Epithelial cell of prostate (primary cell): ENCODE results near the gene IFITM5.

Experiments used
- DNase-seq: peaks from one replicate; pipeline ENCODE4 v3.0.0-alpha.2; 2011; ENCODE audit warnings: low read depth, low spot score
- H3K27ac ChIP-seq: fragments of 450-650 bp; 2 replicates; pipeline ENCODE4 v1.5.1; 2017; ENCODE audit warnings: mild to moderate bottlenecking

The IFITM5 gene

DNA sequence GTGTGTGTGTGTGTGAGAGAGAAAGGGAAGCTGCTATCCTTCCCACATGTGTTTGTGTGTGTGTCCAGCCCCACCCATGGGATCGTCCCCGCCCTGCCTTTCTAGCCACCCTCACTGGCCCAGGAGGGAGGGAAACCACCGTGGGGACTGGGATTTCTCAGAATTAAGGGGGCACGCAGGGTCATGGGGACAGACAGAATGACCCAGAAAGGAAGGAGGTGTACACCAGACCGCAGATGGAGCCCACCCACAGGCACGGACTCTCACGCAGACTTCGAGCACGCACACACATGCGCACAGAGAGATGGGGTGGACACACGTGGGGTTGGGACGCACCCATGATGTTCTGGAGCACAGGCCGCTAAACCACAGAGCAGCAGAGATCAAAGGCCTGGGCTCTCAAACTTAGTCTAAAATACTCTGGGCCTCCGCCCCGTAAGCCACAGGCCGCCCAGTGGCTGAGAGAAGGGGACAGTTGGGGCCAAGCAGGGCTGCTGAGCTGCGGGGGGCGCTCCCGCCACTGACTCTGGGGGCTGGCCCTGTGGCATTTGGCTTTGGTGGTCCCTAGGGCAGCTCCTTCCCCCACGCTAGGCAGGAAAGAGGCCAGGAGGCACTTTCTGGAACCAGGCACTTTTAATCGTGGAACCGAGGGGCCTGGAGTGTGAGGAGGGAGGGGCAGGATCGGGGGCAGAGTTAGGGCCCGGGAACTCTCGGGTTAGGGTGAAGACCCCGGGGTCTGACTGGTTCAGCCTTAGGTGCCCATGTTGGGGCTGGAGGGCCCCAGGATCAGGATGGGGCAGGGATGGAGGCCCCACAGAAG is 1.5 kb downstream of the IFITM5 start:
- DNase-seq = no peak
- no peak overlapping the region for H3K27ac ChIP-seq

DNA sequence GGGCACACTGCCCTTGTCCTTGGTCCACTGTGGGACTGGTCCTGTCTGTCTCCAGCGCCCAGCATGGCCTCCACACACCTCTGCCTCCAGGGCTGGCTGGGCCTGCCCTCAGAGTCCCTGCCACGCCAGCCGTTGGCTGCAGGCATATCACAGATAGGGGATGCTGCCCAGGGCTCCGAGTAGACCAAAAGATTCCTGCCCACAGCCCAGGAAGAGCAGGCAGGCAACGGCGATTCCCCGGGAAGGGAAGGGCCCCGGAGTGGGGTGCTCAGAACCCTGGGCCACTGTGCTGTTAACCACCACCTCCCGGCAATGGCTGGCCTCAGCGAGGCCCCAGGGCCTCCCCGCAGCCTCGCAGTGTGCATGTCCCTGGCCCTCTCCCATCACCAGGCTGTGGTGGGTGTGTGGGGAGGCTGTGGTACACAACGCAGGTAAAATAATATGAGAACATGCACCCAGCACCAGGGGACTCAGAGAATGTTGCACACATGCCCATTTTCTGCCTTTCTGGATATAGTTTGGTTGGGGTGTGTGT is 2.2 kb downstream of the IFITM5 start:
- no peak for DNase-seq
- no peak overlapping the region for H3K27ac ChIP-seq

DNA sequence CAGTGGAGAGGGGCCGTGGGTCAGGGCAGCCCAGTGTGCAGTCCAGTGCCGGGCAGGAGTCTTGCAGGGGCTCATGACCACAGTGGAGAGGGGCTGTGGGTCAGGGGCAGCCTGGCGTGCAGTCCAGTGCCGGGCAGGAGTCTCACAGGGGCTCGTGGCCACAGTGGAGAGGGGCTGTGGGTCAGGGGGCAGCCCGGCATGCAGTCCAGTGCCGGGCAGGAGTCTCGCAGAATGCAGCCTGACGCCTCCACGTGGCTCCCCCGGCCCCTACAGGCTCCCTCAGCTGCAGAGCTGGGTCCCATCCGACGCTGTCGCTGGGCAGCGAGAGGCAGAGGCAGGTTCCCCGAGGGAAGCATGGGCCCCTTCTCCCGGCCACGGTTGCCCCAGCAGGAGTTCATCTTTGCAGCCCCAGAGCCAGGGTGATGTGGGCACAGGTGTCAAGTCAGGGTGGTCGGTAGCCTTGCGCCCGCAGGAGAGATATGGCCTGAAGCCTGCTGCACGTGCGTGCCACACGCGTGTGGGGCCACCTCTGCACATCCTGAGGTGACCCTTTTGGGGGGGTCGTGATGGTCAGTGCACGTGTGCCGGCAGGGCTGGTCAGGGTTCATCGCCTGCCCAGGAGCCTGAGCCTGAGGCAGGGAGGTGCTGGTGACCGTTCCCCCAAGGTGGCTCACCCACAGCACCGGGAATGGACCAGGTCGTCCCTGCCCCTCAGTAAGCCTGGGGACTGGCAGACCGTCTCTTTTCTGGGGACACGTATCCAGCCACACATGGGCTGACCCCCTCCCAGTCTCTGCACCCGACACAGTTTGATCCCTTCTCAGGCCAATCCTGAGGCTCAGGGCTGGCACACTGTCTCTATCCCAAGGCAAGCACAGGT is 2.9 kb downstream of the IFITM5 start:
- no peak for DNase-seq
- no peak overlapping the region for H3K27ac ChIP-seq

DNA sequence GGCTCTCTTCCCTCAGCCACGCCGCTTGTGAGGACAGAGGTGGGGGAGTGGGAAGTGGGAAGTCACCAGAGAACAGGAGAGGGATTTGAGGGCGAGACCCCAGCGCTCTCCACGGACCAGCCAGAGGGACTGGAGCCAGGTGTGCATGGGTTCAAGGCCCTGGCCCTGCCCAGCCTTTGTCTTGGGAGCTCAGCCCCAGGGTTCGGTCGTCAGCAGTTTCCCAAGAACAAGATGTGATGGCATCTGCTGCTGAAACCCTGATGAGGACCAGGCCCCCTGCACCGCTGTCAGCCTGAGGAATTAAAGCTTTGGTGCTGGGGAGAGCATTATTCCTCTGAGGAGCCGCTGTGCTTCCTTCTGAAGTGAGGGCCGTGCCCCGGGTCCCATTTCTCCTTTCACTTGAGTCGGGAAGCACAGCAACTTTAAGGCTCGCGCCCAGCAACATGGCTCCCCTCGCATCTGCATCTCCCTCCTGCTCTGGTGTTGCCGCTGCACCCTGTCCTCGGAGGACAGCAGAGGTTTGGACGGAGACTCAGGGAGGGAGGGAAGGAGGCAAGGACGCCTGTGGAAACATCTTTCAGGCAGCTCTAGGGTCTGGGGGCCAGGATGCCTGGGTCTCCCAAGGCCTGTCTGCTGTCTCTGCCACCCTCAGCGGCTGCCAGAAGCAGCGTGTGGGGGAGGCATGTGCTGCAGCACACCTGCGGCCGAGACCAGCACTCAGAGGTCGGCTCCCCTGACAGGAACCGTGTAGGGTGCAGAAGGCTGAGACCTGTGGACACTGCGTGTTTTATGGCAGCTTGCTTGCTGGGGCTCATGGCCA is 3.8 kb downstream of the IFITM5 start:
- no peak for DNase-seq
- H3K27ac ChIP-seq = no peak overlapping the region

DNA sequence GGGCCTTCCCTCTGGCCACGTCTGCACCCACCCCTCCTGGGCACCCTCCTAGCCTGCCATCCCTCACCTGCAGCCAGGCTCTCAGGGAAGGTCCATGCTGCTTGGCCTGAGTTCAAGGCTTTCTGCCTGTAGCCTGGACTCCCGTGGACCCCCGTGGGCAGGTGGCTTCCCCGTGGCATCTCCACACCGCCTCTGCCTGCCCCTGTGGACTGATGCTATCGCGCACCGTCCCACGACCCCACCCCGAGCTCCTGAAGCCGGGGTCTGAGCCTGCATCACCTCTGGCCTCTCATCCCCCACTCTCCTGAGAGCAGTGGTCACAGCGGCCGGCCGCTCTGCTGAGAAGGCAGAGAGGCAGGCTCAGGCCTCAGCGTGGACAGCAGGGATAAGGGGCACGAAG is 4.5 kb downstream of the IFITM5 start:
- no peak for DNase-seq
- H3K27ac ChIP-seq = no peak overlapping the region

DNA sequence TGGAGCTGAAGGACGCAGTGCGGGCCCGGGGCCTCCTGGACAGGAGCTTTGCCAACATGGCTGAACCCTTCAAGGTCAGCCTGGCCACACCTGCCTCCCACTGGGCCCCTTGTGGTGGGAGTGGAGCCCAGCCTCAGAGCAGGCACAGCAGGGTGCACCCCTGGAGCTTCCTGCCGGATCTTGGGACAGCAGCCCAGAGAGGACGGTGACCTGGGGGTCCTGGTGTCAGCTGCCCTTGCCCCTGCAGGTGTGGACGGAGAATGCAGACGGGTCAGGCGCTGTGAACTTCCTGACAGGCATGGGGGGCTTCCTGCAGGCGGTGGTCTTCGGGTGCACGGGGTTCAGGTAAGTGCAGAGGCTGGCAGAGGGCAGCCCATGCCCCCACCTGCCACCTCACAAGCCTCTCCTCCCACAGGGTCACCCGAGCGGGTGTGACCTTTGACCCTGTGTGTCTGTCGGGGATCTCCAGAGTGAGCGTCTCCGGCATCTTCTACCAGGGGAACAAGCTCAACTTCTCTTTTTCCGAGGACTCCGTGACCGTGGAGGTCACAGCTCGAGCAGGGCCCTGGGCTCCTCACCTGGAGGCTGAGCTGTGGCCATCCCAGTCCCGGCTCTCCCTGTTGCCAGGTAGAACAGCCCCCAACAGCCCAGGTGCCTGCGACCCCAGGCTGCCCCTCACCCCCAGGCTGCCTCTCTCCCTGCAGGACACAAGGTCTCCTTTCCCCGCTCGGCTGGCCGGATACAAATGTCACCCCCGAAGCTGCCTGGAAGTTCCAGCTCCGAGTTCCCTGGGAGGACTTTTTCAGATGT is 5.3 kb downstream of the IFITM5 start:
- H3K27ac ChIP-seq = no peak overlapping the region
- no peak for DNase-seq

DNA sequence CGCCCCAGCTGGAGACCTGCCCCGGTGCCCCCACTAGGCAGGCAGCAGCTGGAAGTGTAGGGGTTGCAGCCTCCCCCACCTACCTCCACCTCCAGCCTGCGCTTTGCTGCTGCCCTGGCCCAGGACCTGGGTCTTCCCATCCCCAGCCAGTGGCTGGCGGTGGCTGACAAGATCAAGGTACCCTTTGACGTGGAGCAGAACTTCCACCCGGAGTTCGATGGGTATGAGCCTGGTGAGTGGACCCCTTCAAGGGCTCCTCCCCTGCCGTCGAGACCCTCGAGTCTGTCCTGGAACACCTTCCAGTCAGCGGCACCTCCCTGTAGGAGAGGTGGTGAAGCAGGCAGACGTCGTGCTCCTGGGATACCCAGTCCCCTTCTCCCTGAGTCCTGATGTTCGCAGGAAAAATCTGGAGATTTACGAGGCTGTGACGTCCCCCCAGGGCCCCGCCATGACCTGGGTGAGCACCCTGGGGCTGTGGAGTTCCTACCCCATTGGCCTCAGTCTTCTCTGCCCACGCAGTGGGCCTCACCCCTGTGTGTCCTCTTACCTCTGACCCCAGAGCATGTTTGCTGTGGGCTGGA is 6.0 kb downstream of the IFITM5 start:
- DNase-seq = no peak
- no peak overlapping the region for H3K27ac ChIP-seq

DNA sequence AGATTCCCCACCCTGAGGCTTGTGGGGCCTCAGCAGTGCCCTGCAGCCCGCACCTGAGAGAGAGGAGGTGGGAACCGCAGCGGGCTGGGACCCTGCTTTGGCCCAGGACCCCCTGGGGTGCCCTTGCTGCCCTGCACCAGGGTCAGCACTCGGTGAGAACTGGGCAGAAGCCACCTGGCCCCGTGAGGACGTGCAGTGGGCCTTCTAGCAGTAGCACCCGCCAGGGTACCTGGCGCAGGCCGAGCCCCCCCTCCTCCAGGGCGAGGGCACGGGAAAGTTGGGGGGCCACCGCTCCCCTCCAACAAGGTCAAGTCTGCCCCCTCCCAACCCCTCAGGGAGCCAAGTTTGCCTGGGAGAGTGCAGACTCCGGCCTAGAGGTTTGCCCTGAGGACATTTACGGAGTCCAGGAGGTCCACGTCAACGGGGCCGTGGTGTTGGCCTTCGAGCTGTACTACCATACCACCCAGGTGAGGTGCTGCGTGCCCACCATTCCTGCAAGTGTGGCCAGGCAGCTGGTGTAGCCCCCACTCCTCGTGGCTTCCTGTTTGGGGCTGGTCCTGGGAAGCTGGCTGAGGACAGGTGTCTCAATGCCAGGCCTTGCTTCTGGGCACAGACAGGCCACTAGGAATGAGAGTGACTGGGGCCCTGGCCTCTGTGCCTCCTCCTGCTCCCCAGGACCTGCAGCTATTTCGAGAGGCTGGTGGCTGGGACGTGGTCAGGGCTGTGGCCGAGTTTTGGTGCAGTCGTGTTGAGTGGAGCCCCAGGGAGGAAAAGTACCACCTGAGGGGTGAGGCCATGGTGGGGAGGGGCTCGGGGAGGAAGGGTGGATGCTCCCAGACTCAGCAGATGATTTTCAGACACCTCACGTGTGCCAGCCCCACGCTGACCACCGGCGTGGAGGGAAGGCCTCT is 6.9 kb downstream of the IFITM5 start:
- no peak overlapping the region for H3K27ac ChIP-seq
- DNase-seq = no peak

DNA sequence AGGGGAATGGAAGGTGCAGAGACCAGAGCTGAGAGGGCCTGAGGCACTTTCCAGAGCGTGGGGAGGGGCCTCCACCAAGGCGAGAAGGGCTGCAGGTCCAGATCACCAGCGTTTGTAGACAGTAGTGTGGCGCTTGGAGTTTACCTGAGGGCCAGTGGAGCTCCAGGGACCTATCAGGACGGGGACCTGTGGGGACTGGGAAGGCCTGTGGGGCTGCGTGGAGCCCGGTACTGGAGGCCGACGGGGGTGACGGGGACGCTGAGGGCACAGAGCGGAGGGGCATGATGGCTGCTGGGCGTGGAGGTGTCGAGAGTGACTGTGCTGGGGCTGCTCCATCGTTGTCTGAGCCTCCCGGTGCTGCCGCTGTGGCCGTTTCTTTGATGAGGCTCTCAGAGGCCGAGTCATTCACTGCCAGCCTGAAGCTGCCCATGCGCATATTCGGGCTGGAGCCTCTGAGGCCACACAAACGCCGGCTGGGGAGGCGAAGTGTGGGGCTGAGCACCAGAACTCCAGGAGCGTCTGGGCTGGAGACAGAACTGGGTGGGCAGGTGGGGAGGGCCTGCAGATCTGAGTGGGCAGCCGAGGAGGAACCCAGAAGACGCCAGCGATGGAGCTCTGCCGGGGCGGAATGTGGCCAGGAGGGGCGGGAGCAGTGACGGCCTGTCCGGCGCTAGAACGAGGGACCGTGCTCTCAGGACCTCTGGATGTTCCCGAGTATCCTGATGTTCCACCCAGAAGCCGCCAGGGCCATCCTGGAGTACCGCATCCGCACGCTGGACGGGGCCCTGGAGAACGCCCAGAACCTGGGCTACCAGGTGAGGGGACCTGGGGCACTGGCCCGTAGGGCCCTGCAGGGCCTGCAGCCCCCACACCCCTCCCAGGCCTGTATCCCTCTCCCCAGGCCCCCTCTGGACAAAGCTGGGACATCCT is 7.8 kb downstream of the IFITM5 start:
- H3K27ac ChIP-seq = no peak overlapping the region

DNA sequence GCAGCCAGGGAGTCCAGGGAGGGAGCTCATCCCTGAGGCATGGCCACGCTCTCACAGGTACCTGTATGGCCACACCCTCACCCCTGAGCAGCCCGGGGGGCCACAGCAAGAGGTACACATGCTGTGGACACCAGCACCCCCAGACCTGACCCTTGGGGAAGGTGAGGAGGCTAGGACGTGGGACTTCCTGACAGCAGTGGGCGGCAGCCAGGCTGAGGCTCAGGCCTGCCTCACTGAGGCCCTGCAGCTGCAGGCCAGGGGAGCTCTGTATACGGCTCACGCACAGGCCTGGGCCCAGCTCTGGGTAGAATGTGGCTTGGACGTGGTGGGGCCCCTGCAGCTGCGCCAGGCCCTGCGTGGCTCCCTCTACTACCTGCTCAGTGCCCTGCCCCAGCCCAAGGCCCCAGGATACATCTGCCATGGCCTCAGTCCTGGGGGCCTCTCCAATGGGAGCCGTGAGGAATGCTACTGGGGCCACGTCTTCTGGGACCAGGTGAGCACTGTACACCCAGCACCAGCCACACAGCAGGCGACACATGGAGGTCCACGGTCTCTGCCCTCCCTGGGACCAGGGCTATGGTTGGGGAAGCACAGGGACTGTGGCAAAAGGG is 8.6 kb downstream of the IFITM5 start:
- no peak for DNase-seq
- H3K27ac ChIP-seq = no peak overlapping the region

More for the DNA sequence above, 7.8 kb downstream of the IFITM5 start:
- DNase-seq = no peak

DNA sequence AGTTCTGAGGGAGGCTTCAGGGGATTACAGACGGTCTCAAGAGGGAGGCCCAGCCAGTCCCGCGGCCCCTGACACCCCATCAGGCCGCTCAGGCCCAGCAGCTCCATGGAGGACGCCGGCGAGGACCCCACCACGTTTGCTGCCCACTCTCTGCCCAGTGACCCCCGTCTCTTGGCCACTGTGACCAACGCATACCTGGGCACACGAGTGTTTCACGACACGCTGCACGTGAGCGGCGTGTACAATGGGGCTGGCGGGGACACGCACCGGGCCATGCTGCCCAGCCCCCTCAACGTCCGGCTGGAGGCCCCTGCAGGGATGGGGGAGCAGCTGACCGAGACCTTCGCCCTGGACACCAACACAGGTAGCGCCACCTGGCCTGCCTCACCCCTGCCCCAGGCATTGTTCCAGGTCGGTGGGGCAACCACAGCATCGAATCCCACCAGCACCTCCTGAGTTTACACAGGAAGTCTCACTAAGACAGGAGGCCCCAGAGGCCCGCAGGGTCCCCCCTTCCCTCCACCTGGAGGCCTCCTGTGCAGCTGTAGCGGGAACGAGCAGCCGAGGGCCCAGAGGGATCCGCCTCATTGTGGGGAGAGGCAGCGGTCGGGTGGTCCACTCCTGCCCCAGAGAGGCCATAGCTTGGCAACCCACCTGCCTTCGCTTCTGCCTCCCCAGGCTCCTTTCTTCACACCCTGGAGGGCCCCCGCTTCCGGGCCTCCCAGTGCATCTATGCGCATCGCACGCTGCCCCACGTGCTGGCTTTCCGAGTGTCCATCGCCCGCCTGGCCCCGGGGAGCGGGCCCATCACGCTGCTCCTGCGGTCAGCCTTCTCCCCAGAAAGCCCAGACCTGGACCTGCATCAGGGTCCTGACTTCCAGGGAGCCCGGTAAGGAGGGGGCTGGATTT is 9.4 kb downstream of the IFITM5 start:
- DNase-seq = no peak
- H3K27ac ChIP-seq = no peak overlapping the region

DNA sequence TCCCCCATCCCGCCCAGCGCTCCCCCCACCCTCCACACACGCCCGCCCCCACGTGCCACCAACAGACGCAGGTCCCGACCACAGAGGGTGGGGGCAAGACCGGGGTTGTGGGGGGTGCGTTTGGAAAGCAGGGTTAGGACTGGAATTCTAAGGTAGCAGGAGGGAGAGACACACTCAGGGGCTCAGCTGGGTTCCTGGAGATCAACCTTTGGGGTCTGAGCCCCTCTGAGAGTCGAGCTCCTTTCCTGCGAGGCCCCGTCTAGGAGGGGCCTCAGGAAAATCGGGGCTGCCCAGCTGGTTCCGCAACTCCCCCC is 10.0 kb downstream of the IFITM5 start:
- no peak for DNase-seq
- no peak overlapping the region for H3K27ac ChIP-seq

DNA sequence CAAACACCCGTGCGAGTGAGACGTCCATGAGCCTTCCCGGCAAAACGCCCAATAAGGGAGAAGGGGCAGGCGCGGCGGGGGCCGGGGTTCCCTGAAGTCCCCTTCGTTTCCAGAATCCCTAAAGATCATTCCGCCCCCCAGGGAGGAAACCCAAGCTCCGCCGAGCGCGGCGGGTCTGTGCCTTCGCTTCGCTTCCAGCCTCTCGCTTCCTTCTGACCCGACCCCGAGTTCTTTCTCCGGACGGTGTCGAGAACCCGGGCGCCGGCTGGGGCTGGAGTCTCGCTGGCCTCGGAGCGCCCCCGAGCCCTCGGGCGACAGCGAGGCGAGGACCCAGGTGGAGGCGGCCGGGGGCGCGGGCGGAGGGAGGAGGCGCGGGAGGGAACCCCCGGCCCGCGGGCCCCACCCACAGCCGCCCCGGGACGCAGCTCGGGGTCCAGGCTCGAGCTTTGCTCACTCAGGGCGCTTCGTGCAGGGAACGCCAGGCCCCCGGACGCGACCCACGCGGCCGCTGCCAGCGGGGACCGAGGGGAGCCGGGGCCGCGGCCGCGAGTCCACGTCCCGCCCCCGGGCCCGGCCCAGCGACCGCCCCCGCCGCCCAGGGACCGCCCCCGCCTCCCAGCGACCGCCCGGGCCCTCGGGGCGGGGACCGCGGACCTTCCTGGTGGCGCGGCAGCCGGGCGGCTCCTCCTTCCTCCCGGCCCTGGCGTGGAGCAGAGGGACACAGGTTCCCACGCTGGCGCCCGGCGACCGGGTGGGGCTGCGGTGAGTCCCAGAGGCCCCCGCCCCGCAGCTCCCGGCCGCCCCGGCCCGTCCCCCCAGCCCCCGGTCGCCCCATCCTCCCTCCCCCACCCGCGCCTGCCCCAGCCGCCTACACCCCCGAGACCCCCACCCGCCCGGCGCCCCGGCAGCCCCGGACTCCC is 10.6 kb downstream of the IFITM5 start, which contains the start of gene PGGHG:
Gene PGGHG (plus strand): TSS at position 649 of the 920 bp plus-strand sequence. CDS start 691 bp downstream, outside the sequence.
- no peak within 1 kb of the TSS for H3K27ac ChIP-seq
- DNase-seq = no peak

DNA sequence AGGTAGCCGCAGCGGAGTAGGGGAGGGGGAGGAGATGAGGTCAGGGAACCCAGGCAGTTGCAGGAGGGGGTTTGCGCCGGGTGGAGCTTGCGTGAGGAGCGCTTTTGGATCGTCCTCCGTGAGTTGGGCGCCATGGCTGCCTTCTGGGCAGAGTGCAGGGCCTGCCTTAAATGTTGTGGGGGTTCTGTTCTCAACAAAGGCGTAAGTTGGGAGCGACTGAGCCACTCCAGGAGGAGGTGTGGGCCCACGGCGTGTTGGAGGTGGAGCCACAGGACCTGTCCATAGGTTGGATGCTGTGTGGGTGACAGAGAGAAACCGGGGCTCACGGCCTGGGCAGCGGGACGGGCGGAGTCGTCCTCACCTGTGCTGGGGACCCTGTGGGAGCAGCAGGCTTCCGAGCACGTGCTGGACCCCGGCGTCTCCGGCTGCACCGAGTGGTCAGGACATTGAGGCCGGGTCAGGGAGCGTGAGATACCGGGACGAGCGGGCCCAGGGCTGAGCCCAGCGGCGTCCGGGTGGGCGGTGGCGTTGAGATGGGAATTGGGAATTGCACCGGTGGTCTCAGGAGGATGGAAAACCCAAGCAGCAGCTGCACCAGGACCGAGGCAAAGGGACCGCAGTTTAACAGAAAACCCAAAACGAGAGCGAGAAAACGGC is 11.4 kb downstream of the IFITM5 start:
- DNase-seq = no peak
- no peak overlapping the region for H3K27ac ChIP-seq
